ENCODE measurements around the gene ST6GALNAC2. TPM values are rescaled to one million over a fixed set of nuclear protein-coding genes. Genes with fewer than 3 reads are reported as not detected.

ST6GALNAC2 gene
- total and polyA plus RNA-seq, 10 of the 15 experiments (the other 5 are each of a cell fraction or from before 2014, with no cell fraction given), result 0.08 to 0.41 (median 0.23) TPM; not detected in 6

DNA sequence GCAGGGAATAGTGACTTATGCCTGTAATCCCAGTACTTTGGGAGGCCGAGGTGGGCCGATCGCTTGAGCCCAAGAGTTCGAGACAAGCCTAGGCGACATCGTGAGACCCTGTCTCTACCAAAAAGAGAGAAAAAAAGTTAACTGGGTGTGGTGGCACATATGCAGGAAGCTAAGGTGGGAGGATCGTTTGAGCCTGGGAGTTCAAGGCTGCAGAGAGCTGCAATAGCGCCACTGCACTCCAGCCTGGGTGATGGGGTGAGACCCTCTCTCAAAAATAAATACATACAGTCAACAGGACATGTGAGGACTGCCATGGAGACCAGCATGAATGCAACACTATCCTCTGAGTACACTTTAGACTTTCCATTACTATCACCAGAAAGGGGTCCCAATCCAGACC lies 15.4 kb upstream of the ST6GALNAC2 start:
- SMC1A ChIA-PET (ENCODE audit: uncharacterized antibody, unreplicated experiment), result interaction anchor here (0.9 to 1.4 kb wide), 2 partner anchors 11 to 24 kb away, joined by 3 to 4 read pairs; no protein-coding TSS in a partner anchor
- no peaks in the 10 kb centered on the region for H4K20me1 ChIP-seq (ENCODE audit: control insufficient read depth, insufficient read depth)
- no peaks in the 10 kb centered on the region for H3K27me3 ChIP-seq (replicated peaks in 1 of 2; ENCODE audit: control insufficient read depth in 2 of 2, insufficient read depth in 2 of 2, low read length in 1 of 2)
- DNase-seq (ENCODE audit: low read depth, low spot score) (no peak), ATAC-seq (no peak), FAIRE-seq (no peak)
- no peak overlapping the region for H3K4me2 ChIP-seq (ENCODE audit: control insufficient read depth, insufficient read depth)
- POLR2A ChIA-PET, result no interaction called here
- H3K9ac ChIP-seq (ENCODE audit: control insufficient read depth, insufficient read depth, low read length), result no peak overlapping the region
- H3K27ac ChIP-seq (ENCODE audit: control insufficient read depth, insufficient read depth), result no peak overlapping the region
- in situ Hi-C loops (cut with MboI) (no loop called here), intact Hi-C loops (cut with micrococcal nuclease; ENCODE audit: unreplicated experiment) (no loop called here)
- H3K4me1 ChIP-seq (ENCODE audit: control insufficient read depth, insufficient read depth, low read length), result no peaks in the 10 kb centered on the region
- BruUV-seq (replicated peaks), result no TSS peak
- TF ChIP-seq, protein P1, sequence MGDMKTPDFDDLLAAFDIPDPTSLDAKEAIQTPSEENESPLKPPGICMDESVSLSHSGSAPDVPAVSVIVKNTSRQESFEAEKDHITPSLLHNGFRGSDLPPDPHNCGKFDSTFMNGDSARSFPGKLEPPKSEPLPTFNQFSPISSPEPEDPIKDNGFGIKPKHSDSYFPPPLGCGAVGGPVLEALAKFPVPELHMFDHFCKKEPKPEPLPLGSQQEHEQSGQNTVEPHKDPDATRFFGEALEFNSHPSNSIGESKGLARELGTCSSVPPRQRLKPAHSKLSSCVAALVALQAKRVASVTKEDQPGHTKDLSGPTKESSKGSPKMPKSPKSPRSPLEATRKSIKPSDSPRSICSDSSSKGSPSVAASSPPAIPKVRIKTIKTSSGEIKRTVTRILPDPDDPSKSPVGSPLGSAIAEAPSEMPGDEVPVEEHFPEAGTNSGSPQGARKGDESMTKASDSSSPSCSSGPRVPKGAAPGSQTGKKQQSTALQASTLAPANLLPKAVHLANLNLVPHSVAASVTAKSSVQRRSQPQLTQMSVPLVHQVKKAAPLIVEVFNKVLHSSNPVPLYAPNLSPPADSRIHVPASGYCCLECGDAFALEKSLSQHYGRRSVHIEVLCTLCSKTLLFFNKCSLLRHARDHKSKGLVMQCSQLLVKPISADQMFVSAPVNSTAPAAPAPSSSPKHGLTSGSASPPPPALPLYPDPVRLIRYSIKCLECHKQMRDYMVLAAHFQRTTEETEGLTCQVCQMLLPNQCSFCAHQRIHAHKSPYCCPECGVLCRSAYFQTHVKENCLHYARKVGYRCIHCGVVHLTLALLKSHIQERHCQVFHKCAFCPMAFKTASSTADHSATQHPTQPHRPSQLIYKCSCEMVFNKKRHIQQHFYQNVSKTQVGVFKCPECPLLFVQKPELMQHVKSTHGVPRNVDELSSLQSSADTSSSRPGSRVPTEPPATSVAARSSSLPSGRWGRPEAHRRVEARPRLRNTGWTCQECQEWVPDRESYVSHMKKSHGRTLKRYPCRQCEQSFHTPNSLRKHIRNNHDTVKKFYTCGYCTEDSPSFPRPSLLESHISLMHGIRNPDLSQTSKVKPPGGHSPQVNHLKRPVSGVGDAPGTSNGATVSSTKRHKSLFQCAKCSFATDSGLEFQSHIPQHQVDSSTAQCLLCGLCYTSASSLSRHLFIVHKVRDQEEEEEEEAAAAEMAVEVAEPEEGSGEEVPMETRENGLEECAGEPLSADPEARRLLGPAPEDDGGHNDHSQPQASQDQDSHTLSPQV (IDR thresholded peaks at IDR 0.05), result no peak
- TF ChIP-seq RBBP5 (conservative IDR thresholded peaks at IDR 0.05), result no peak
- TF ChIP-seq TARDBP (IDR thresholded peaks at IDR 0.05; ENCODE audit: borderline replicate concordance), result no peak
- TF ChIP-seq FOXK2 (IDR thresholded peaks at IDR 0.05), result no peak
- H2AFZ ChIP-seq (ENCODE audit: control insufficient read depth, low read depth, low read length), result no peak overlapping the region
- WGBS (ENCODE audit: insufficient coverage, insufficient replicate concordance, low lambda C conversion rate, missing lambda C conversion rate), result 73% methylated on average over 8 of the region's 8 CpGs
- no peaks in the 10 kb centered on the region for H3K9me3 ChIP-seq (replicated peaks; ENCODE audit: control insufficient read depth, insufficient read depth, low read length)
- CTCF ChIA-PET, result interaction anchor here (1.0 to 2.1 kb wide), 5 partner anchors 9 to 81 kb away, joined by 3 to 7 read pairs (median 5); no protein-coding TSS in a partner anchor
- H3K79me2 ChIP-seq (ENCODE audit: control insufficient read depth, insufficient read depth, low read length), result no peaks in the 10 kb centered on the region
- no peak overlapping the region for H3K4me3 ChIP-seq
- RAD21 ChIA-PET (ENCODE audit: unreplicated experiment), result no interaction called here
- no peaks in the 10 kb centered on the region for H3K36me3 ChIP-seq (ENCODE audit: control insufficient read depth in 2 of 2, insufficient read depth in 2 of 2, low read length in 1 of 2)

Data from GM12878 (cell line).